Endodermal cell (in vitro differentiated cells): ENCODE measurements around the gene EYS. TPM values are rescaled to one million over a fixed set of nuclear protein-coding genes. Genes with fewer than 3 reads are reported as not detected.

Source experiments
- DNase-seq: peaks from one replicate; pipeline ENCODE4 v3.0.0-alpha.2; 2017
- H3K27ac ChIP-seq: 2 replicates; pipeline ENCODE4 v1.5.1; 2013; ENCODE audit warnings: mild to moderate bottlenecking, low read depth, low read length, moderate library complexity
- H3K27me3 ChIP-seq: 2 replicates; pipeline ENCODE4 v1.6.1; 2013; ENCODE audit warnings: mild to moderate bottlenecking, low read length, moderate library complexity; ENCODE audit not compliant: insufficient read depth, control insufficient read depth, poor library complexity, severe bottlenecking
- H3K36me3 ChIP-seq: 2 replicates; pipeline ENCODE4 v1.7.0; 2013; ENCODE audit warnings: mild to moderate bottlenecking, low read length, moderate library complexity; ENCODE audit not compliant: control insufficient read depth, insufficient read depth
- H3K4me1 ChIP-seq: one replicate; pipeline ENCODE4 v1.7.0; 2013; ENCODE audit warnings: low read length; ENCODE audit not compliant: control insufficient read depth, insufficient read depth
- H3K4me3 ChIP-seq: 2 replicates; pipeline ENCODE4 v1.5.1; 2013; ENCODE audit warnings: mild to moderate bottlenecking, low read length, moderate library complexity
- H3K9ac ChIP-seq: 2 replicates; pipeline ENCODE4 v1.6.1; 2013; ENCODE audit warnings: mild to moderate bottlenecking, low read length, moderate library complexity; ENCODE audit not compliant: poor library complexity, severe bottlenecking; ENCODE audit errors: extremely low read depth
- H3K9me3 ChIP-seq: 2 replicates; pipeline ENCODE4 v1.6.1; 2013; ENCODE audit warnings: mild to moderate bottlenecking, low read length, moderate library complexity; ENCODE audit not compliant: control insufficient read depth
- H3K27ac Mint-ChIP-seq: 2 replicates; pipeline ENCODE4 v1.8.0; 2020; ENCODE audit warnings: mixed read lengths
- H3K27me3 Mint-ChIP-seq: 2 replicates; pipeline ENCODE4 v1.8.0; 2021; ENCODE audit warnings: mild to moderate bottlenecking, mixed read lengths; ENCODE audit not compliant: insufficient read depth
- H3K36me3 Mint-ChIP-seq: 2 replicates; pipeline ENCODE4 v1.8.0; 2020; ENCODE audit warnings: low read depth, mixed read lengths
- H3K4me1 Mint-ChIP-seq: 2 replicates; pipeline ENCODE4 v1.8.0; 2020; ENCODE audit warnings: mixed read lengths
- H3K4me3 Mint-ChIP-seq: 2 replicates; pipeline ENCODE4 v1.8.0; 2020; ENCODE audit warnings: mild to moderate bottlenecking, moderate library complexity, mixed read lengths
- H3K9me3 Mint-ChIP-seq: 2 replicates; pipeline ENCODE4 v1.8.0; 2020; ENCODE audit warnings: mild to moderate bottlenecking, mixed read lengths
- CTCF ChIP-seq: fragments of 200-600 bp; sonication (generic); conservative IDR thresholded peaks from 2 replicates; pipeline ENCODE4 v1.5.0; 2021; ENCODE audit warnings: antibody characterized with exemption, mild to moderate bottlenecking
- whole genome bisulfite sequencing, 2 experiments: methylation state at CpG; one replicate each; pipeline versions ENCODE4 v1.1.5 to v1.1.7; 2013; ENCODE audit warnings: missing lambda C conversion rate in 2 of 2, mixed read lengths in 1 of 2; ENCODE audit not compliant: insufficient coverage in 1 of 2, insufficient read length in 1 of 2; 5-methylcytosine and 5-hydroxymethylcytosine counted together
- total RNA-seq, 2 donors: library from RNA; stranded (reverse); fragmentation: NEBNext Ultra II Directional in 1 of 2; extraction: Animal tissue kit (Norgen Biotek cat#: 25700) in 1 of 2; gene quantifications; 2 replicates in 1 of 2; 3 replicates in 1 of 2; pipeline ENCODE4 v1.2.1, GENCODE V29; 2021

EYS gene
- total RNA-seq, 2 donors from 2014 or later: 0.31 to 0.70 TPM

- Mint-ChIP-seq H3K27me3 (no peaks in the 10 kb centered on the region), H3K4me1 (no peaks in the 10 kb centered on the region), H3K36me3 (no peaks in the 10 kb centered on the region), H3K4me3 (no peak overlapping the region), H3K9me3 (no peaks in the 10 kb centered on the region), H3K27ac (no peak overlapping the region)
- 80 to 93% methylated on average over 1 of the region's 2 CpGs for WGBS, 2 experiments
- Histone ChIP-seq H3K9ac (no peak overlapping the region), H3K36me3 (no peaks in the 10 kb centered on the region), H3K4me1 (no peaks in the 10 kb centered on the region), H3K9me3 (no peaks in the 10 kb centered on the region), H3K27ac (no peak overlapping the region), H3K27me3 (no peaks in the 10 kb centered on the region), H3K4me3 (no peak overlapping the region)
- TF ChIP-seq CTCF: no peak
- DNase-seq: no peak
Measured at GRCh38 chr6:64143101-64143500, 1563.9 kb downstream of the EYS start.

- no peak overlapping the region for H3K27ac ChIP-seq
- no peaks in the 10 kb centered on the region for H3K27me3 ChIP-seq
- Mint-ChIP-seq H3K9me3 (no peaks in the 10 kb centered on the region), H3K27ac (no peak overlapping the region), H3K36me3 (no peaks in the 10 kb centered on the region), H3K27me3 (no peaks in the 10 kb centered on the region), H3K4me1 (no peaks in the 10 kb centered on the region), H3K4me3 (no peak overlapping the region)
- DNase-seq: no peak
- H3K36me3 ChIP-seq: no peaks in the 10 kb centered on the region
- no peaks in the 10 kb centered on the region for H3K9me3 ChIP-seq
- WGBS, 2 experiments: 88 to 94% methylated on average over 1 to 2 of the region's 2 CpGs
- TF ChIP-seq CTCF: no peak
- no peak overlapping the region for H3K9ac ChIP-seq
- H3K4me3 ChIP-seq: no peak overlapping the region
- no peaks in the 10 kb centered on the region for H3K4me1 ChIP-seq
Measured at GRCh38 chr6:64141680-64142079, 1565.3 kb downstream of the EYS start.

- WGBS, 2 experiments: 96 to 100% methylated on average over 1 of the region's 1 CpG
- Mint-ChIP-seq H3K9me3 (no peaks in the 10 kb centered on the region), H3K27ac (no peak overlapping the region), H3K4me3 (no peak overlapping the region), H3K36me3 (no peaks in the 10 kb centered on the region), H3K4me1 (no peaks in the 10 kb centered on the region), H3K27me3 (no peaks in the 10 kb centered on the region)
- Histone ChIP-seq H3K4me1 (no peaks in the 10 kb centered on the region), H3K36me3 (no peaks in the 10 kb centered on the region), H3K9ac (no peak overlapping the region), H3K4me3 (no peak overlapping the region), H3K9me3 (no peaks in the 10 kb centered on the region), H3K27ac (no peak overlapping the region), H3K27me3 (no peaks in the 10 kb centered on the region)
- TF ChIP-seq CTCF: no peak
- DNase-seq: no peak
Measured at GRCh38 chr6:64128301-64129024, 1578.6 kb downstream of the EYS start.
